GM12873 (cell line): ENCODE data around the gene NFATC1.

Source experiments
- CTCF ChIP-seq: IDR thresholded peaks from 2 replicates; pipeline ENCODE4 v1.5.1; 2012; ENCODE audit warnings: low read depth, mild to moderate bottlenecking, moderate library complexity, low read length, control low read depth; ENCODE audit not compliant: insufficient read depth; ENCODE audit errors: missing control alignments

NFATC1 gene

GRCh38 chr18:79387214-79387613 lies 8.5 kb upstream of the NFATC1 start:
- TF ChIP-seq CTCF: no peak

GRCh38 chr18:79387615-79388014 lies 8.1 kb upstream of the NFATC1 start:
- no peak for TF ChIP-seq CTCF

GRCh38 chr18:79388043-79388442 lies 7.7 kb upstream of the NFATC1 start:
- TF ChIP-seq CTCF: no peak

- no peak for TF ChIP-seq CTCF
These were observed 6.0 kb upstream of the NFATC1 start for GRCh38 chr18:79389689-79390088.

GRCh38 chr18:79392226-79392625 lies 3.5 kb upstream of the NFATC1 start:
- TF ChIP-seq CTCF: no peak

- TF ChIP-seq CTCF: no peak
These were observed 2.5 kb upstream of the NFATC1 start for GRCh38 chr18:79393181-79393634.

- TF ChIP-seq CTCF: no peak
These were observed 1.8 kb upstream of the NFATC1 start for GRCh38 chr18:79393635-79394533.
